ENCODE data around the gene VAMP3.
"Not testable (repeated sequence)": the region's sequence is repeated elsewhere in the genome, so short reads cannot be mapped to it uniquely, and the experiment has no call there.

Gene VAMP3

GRCh38 chr1:7769673-7770412, 1.3 kb upstream of the VAMP3 start:
- no peak for DNase-seq

DNA sequence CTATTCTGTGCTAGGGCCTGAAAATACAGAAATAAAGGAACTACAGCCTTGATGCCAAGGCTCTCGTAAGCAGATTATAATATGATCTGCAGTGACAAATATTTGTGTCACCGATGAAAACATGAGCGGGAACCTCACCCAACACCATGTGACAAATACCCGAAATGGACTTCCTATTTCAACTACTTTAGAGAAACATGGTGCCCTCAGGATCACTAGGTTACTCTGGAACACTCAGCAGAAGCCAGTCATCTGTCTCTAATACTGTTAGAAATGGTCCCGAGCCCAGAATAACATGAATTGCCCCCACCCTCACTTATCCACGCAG, 463 bp upstream of the VAMP3 start:
- DNase-seq = no peak

- no peak for DNase-seq
These were observed 765 bp downstream of the VAMP3 start for GRCh38 chr1:7771823-7772299.

DNA sequence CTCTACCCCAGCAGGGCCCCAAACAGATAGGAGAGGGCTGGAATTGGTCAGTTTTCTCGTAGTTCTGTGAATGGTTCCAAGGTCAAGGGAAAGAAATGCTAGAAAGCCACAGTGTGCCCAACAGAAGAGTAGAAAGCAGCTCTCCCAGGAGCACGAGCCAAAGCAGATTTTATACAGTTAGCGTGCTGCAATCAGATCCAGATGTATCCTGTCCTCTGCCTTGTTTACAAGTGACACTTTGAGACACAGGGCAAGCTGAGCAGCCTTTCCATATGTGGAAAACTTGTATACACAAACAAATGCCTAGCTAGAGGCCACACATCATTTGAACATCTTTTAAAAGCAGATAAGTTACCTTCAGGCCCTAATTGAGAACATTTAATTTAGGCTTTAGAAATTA, 6.5 kb downstream of the VAMP3 start:
- no peak for DNase-seq

DNA sequence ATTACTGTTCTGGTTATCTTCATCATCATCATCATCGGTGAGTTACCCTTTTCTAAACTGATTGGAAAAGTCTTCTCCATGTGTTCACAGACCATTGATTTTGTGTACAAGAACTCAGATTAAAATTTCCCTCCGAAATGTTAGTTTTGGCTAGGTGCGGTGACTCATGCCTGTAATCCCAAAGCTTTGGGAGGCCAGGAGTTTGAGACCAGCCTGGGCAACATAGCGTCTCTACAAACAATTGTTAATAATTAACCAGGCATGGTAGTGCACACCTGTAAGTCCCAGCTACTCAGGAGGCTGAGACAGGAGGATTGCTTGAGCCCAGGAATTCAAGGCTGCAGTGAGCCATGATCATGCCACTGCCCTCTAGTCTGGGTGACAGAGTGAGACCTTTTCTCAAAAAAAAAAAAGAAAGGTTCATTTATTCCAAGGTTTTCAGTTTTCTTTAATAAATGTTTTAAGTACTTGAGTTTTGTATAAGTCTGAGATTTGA, 7.1 kb downstream of the VAMP3 start:
- no peak for DNase-seq

DNA sequence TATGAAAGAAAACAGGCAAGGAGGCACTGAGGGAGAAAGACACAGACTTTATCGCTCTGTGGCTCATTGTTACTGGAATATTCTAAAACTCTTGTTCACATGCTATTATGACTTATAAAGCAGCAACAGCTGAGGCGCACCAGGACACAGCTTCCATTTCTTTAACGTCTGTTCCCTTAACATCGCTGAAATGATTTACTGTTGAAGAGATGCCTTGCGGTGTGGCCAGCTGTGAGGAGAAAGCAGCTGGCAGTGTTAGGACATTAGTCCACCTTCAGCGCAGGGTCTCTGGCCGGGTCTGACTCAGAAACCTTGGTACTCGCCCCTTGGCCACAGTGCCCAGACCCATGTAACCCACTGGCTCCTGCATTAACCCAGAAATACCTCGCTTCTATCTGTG, 9.9 kb downstream of the VAMP3 start:
- no peak for DNase-seq

GRCh38 chr1:7781501-7781900, 10.4 kb downstream of the VAMP3 start:
- DNase-seq = no peak

GRCh38 chr1:7781923-7782495, 10.9 kb downstream of the VAMP3 start:
- peak; percentile 25 for DNase-seq

DNA sequence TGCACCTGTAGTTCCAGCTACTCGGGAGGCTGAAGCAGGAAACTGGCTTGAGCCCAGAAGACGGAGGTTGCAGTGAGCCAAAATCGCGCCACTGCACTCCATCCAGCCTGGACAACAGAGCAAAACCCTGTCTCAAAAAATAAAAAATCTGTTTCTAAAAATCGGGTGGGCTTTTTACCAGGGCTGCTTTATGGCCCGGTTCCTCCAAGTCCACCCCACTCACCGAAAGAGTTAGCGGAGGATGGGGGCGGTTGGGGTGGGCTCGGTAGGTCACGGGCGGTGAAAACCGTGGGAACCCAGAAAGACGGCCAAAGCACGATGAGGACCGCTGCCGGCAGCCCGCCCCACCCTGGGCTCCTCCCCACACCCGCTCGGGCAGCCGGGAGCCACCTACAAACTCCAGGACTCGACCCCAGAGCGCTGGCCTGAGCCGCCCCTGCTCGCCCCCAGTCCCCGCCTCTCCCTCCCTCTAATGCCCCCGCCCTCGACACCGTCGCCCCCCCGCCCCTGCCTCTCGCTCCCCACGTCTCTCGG, 12.1 kb downstream of the VAMP3 start:
- no peak for DNase-seq

GRCh38 chr1:7783826-7784491, 12.9 kb downstream of the VAMP3 start, which contains the start of gene PER3:
TSS of gene PER3 (plus strand) at chr1:7784291. CDS start at chr1:7784878, 587 bp downstream.
- peak; percentile 90 for DNase-seq

DNA sequence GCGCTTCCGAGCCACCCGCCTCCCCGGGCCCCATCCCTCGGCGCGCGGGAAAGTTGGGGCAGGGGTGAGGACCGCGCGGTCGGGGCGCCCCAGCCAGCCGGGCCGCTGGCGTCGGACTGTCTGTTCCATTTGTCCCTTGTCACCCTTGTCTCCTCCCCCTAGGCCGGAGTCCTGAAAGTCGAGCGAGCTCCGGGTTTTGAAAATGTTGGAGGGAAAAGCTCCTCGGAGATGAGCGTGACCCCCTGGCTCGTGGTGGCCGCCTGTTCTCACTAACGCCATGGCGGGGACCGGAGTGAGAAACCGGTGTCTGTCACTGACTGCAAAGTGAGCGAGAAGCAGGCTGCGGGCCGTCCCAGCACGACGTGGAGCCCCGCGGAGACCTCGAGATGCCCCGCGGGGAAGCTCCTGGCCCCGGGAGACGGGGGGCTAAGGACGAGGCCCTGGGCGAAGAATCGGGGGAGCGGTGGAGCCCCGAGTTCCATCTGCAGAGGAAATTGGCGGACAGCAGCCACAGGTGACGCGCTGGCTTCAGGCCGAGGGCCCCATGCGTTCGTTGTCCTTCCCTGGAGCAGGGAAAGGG, 13.5 kb downstream of the VAMP3 start:
- no peak for DNase-seq

DNA sequence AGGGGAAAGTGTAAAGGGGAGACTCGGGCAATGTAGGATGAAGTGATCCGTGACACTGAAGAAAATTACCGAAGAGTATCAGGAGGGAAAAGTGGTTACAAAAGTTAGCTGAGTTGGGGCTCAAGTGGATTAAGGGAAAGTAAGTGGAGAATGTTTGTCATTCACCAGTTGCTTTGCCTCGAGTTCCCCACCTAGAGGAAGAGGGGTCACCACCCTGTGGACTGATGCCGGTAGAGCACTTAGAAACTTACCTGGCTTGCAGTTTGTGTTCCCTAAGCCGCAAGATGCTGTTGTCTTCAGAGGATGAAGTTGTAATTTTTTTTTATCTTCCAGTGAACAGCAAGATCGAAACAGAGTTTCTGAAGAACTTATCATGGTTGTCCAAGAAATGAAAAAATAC, 14.0 kb downstream of the VAMP3 start:
- DNase-seq = no peak

GRCh38 chr1:7786795-7787194, 15.7 kb downstream of the VAMP3 start:
- no peak for DNase-seq

GRCh38 chr1:7789828-7790227, 18.7 kb downstream of the VAMP3 start:
- DNase-seq = no peak

DNA sequence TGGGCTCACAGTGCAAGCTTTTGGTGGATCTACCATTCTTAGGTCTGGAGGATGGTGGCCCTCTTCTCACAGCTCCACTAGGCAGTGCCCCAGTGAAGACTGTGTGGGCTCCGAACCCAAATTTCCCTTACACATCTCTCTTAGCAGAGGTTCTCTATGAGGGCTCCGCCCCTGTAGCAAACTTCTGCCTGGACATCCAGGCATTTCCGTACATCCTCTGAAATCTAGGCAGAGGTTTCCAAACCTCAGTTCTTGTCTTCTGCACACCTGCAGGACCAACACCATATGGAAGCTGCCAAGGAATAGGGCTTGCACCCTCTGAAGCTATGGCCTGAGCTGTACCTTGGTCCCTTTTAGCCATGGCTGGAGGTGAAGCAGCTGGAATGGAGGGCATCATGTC, 19.9 kb downstream of the VAMP3 start:
- not testable (repeated sequence) for DNase-seq

DNA sequence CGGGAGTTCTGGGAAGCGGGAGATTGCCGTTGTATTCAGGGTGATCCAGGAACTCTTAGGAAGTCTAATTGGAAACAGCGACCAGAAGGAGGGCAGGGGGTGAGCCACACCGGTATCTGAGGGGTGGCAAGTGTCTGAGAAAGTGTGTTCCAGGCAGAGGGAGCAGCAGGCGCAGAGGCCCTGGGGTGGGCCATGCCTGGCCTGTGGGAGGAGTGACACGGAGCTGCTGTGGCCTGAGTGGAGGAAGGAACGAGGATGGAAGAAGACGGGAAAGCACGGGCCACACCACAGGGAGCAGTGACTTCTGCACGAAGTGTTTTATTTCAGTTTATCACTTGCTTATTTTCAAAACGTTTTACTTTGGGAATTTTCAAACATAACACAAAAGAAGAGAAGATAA, 24.3 kb downstream of the VAMP3 start:
- DNase-seq = no peak

GRCh38 chr1:7805460-7805859, 34.4 kb downstream of the VAMP3 start:
- DNase-seq = no peak

DNA sequence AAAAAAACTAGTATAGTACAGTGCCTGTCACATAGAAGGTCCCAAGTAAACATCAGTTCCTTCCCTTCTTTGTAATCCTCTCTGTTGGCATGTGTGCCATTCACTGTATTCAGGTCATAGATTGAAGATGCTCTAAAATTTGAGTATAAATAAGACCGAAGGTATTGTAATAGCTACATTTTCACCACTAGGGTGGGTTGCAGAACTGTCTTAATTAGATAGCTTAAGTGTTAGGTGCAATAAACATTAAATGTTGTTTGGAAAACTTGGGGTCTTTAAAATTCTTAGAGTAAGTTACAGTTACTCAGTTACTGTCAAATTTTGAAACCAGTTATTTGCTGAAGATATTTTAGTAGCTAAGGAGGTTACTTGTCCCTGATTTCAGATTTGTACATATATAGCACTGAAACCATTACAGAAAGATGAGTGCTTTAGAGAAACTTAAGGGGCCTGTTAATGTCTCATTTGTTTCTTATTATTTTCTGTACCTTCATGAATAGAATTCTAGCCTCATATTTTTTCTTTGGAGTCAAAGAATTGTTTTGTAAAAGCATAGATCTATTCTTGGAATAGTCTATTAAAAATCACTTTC, 37.3 kb downstream of the VAMP3 start:
- no peak for DNase-seq

GRCh38 chr1:7809742-7810141, 38.6 kb downstream of the VAMP3 start:
- no peak for DNase-seq

DNA sequence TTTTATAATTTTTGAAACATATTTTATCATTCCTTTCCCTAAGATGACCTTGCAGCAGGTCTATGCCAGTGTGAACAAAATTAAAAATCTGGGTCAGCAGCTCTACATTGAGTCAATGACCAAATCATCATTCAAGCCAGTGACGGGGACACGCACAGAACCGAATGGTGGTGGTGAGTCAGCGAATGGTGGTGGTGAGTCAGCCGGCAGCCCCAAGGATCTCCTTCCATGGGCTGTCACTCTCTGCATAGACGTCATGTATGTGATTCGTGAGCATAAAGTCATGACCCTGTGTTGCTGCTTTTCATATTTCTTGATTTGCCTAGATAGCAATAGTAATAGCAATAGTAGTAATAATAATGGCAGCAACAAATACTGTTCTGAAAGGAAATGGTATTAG, 39.3 kb downstream of the VAMP3 start:
- peak; percentile 28 for DNase-seq

DNA sequence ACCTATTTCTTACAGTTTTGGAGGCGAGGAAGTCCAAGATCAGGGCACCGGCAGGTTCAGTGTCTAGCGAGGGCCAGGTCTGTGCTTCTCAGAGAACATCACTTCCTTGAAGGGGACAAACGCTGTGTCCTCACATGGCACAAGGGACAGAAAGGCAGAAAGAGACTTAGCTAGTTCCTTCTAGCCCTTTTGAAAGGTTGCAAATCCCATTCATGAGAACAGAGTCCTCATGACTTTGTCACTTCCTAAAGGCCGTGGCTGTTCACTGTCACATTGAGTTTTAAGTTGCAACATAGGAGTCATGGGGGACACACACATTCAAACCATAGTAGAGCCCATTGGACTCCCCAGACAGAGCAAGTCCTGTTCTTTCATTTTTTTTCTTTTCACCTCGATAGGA, 40.4 kb downstream of the VAMP3 start:
- DNase-seq = no peak

GRCh38 chr1:7813677-7814373, 42.7 kb downstream of the VAMP3 start:
- no peak for DNase-seq

Data from activated CD8-positive, alpha-beta memory T cell treated with anti-CD3 and anti-CD28 coated beads, Interleukin-2, amount 50 U/mL, for 4 hours (primary cell).